DMS 273 (cell line): Measurements from ENCODE around the gene ANKRD12.

Source experiments
- DNase-seq: peaks from one replicate; lab custom pipeline; 2025; ENCODE audit not compliant: unreplicated experiment; lab: John Stamatoyannopoulos, UW

ANKRD12 gene

GRCh38 chr18:9334973-9335696 is 198.6 kb downstream of the ANKRD12 start:
- DNase-seq, result peak; percentile 83
